DOHH2 (cell line): ENCODE data around the gene ARID1B.
A peak's percentile ranks its signal among the peaks of the same experiment; 100 is the strongest.

Experiments
- H3F3A ChIP-seq: fragments of 200-600 bp; sonication (generic), shearing (Covaris generic); 2 replicates; pipeline ENCODE4 v1.6.0; 2016; ENCODE audit warnings: antibody characterized with exemption, mild to moderate bottlenecking; ENCODE audit not compliant: control insufficient read depth, insufficient read depth
- H3K27ac ChIP-seq: fragments of 200-600 bp; sonication (generic); 2 replicates; pipeline ENCODE4 v1.5.1; 2014; ENCODE audit warnings: low read depth, mild to moderate bottlenecking, low read length, moderate library complexity
- H3K27me3 ChIP-seq: fragments of 200-600 bp; sonication (generic); 2 replicates; pipeline ENCODE4 v1.6.1; 2014; ENCODE audit warnings: mild to moderate bottlenecking, low read length, mixed read lengths; ENCODE audit not compliant: control insufficient read depth
- H3K36me3 ChIP-seq: fragments of 200-600 bp; sonication (generic); 2 replicates; pipeline ENCODE4 v1.6.1; 2014; ENCODE audit warnings: mild to moderate bottlenecking, low read length, moderate library complexity, mixed read lengths; ENCODE audit not compliant: control insufficient read depth
- H3K4me1 ChIP-seq: fragments of 200-600 bp; sonication (generic); 2 replicates; pipeline ENCODE4 v1.6.1; 2014; ENCODE audit warnings: mild to moderate bottlenecking, low read length, mixed read lengths; ENCODE audit not compliant: control insufficient read depth
- H3K4me2 ChIP-seq: fragments of 200-600 bp; sonication (generic); 2 replicates; pipeline ENCODE4 v1.6.0; 2014; ENCODE audit warnings: mild to moderate bottlenecking, low read length, moderate library complexity
- H3K4me3 ChIP-seq: fragments of 200-600 bp; sonication (generic); 2 replicates; pipeline ENCODE4 v1.5.1; 2014; ENCODE audit warnings: mild to moderate bottlenecking, low read length, mixed read lengths
- H3K79me2 ChIP-seq: fragments of 200-600 bp; sonication (generic); 2 replicates; pipeline ENCODE4 v1.6.1; 2014; ENCODE audit warnings: mild to moderate bottlenecking, low read length, mixed read lengths; ENCODE audit not compliant: control insufficient read depth
- H3K9me2 ChIP-seq: fragments of 200-600 bp; sonication (generic); replicated peaks from 2 replicates; pipeline ENCODE4 v1.6.1; 2014; ENCODE audit warnings: mild to moderate bottlenecking, low read length, mixed read lengths; ENCODE audit not compliant: control insufficient read depth
- H3K9me3 ChIP-seq: fragments of 200-600 bp; sonication (generic); 2 replicates; pipeline ENCODE4 v1.6.1; 2014; ENCODE audit warnings: antibody characterized with exemption, low read length, mixed read lengths; ENCODE audit not compliant: control insufficient read depth, insufficient read depth
- H4K20me1 ChIP-seq: fragments of 200-600 bp; sonication (generic); 2 replicates; pipeline ENCODE4 v1.6.0; 2014; ENCODE audit warnings: low read depth, mild to moderate bottlenecking, antibody characterized with exemption, low read length, moderate library complexity; ENCODE audit not compliant: control insufficient read depth, insufficient read depth
- EZH2phosphoT487 ChIP-seq: fragments of 200-600 bp; sonication (generic); IDR thresholded peaks from 2 replicates; pipeline ENCODE4 v1.6.1; 2017; ENCODE audit warnings: borderline replicate concordance, mild to moderate bottlenecking, antibody characterized with exemption, low read length, moderate library complexity, mixed read lengths
- TF ChIP-seq, protein P1 (sequence below): fragments of 200-600 bp; sonication (generic); IDR thresholded peaks from one replicate; pipeline ENCODE4 v1.5.1; 2014; ENCODE audit warnings: antibody characterized with exemption, mild to moderate bottlenecking, low read depth, low read length; ENCODE audit not compliant: poor library complexity, severe bottlenecking

The ARID1B gene

DNA sequence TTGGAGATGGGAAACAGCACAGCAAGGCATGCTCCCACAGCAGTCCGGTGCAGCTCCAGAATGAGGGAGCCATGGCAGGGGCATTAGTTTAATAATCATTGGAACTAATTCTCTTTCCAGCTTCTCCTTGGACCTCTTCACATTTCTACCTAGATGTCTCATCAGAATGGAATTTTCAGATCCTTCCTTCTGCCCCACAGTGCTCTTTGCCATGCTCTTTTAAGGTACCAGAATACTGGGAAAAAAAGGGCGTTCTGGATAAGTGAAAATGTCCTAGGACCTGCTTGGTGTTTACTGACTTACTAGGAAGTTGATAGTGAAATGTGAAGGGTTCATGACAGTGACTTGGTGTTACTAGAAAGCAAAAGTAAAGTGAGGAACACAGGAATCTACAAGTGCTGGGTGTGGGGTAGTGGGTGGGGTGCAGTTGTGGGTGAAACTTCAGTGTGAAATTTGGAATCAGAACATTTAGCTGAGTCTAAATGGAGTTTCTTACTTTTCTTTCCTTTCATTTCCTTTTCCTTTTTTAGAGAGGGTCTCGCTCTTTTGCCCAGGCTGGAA, 207.1 kb downstream of the ARID1B start:
- Histone ChIP-seq H4K20me1 (peaks cover 21% of the 10 kb centered on the region), H3K79me2 (peaks cover 100% of the 10 kb centered on the region), H3K4me2 (no peak overlapping the region), H3K27ac (no peak overlapping the region), H3K9me3 (no peaks in the 10 kb centered on the region), H3K4me3 (no peak overlapping the region), H3K9me2 (no peaks in the 10 kb centered on the region), H3K27me3 (no peaks in the 10 kb centered on the region), H3K36me3 (peaks cover 3% of the 10 kb centered on the region; the same call in 1 of the 2 replicates), H3K4me1 (peaks cover 81% of the 10 kb centered on the region), H3F3A (peaks cover 17% of the 10 kb centered on the region)
- TF ChIP-seq, protein P1, sequence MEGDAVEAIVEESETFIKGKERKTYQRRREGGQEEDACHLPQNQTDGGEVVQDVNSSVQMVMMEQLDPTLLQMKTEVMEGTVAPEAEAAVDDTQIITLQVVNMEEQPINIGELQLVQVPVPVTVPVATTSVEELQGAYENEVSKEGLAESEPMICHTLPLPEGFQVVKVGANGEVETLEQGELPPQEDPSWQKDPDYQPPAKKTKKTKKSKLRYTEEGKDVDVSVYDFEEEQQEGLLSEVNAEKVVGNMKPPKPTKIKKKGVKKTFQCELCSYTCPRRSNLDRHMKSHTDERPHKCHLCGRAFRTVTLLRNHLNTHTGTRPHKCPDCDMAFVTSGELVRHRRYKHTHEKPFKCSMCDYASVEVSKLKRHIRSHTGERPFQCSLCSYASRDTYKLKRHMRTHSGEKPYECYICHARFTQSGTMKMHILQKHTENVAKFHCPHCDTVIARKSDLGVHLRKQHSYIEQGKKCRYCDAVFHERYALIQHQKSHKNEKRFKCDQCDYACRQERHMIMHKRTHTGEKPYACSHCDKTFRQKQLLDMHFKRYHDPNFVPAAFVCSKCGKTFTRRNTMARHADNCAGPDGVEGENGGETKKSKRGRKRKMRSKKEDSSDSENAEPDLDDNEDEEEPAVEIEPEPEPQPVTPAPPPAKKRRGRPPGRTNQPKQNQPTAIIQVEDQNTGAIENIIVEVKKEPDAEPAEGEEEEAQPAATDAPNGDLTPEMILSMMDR, result no peak
- no peak for TF ChIP-seq EZH2phosphoT487

DNA sequence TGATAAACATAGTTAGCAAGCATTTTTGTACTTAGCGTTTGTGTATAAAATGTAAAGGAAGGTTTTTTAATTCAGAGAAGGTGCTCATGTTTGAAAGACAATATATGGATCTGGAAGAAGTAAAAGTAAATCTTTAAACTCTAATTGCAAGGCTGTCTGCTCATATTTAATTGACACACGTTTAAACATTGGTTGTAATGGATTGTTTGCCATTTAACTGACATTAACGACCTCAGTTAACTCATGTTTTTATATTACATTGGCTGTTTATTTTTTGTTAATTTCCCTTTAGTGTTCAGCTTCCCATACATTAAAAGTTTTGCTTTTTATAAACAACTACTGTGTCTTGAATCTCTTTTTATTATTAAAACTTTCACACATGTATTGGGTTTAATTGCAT, 208.1 kb downstream of the ARID1B start:
- no peak for TF ChIP-seq EZH2phosphoT487
- TF ChIP-seq, protein P1, result no peak
- Histone ChIP-seq H3K79me2 (peaks cover 100% of the 10 kb centered on the region), H3K4me3 (no peak overlapping the region), H3K4me1 (peaks cover 88% of the 10 kb centered on the region), H3K27me3 (no peaks in the 10 kb centered on the region), H3K4me2 (no peak overlapping the region), H3K27ac (no peak overlapping the region), H3K9me3 (no peaks in the 10 kb centered on the region), H4K20me1 (peaks cover 20% of the 10 kb centered on the region), H3K9me2 (no peaks in the 10 kb centered on the region), H3F3A (peaks cover 17% of the 10 kb centered on the region), H3K36me3 (peaks cover 3% of the 10 kb centered on the region; the same call in 1 of the 2 replicates)

DNA sequence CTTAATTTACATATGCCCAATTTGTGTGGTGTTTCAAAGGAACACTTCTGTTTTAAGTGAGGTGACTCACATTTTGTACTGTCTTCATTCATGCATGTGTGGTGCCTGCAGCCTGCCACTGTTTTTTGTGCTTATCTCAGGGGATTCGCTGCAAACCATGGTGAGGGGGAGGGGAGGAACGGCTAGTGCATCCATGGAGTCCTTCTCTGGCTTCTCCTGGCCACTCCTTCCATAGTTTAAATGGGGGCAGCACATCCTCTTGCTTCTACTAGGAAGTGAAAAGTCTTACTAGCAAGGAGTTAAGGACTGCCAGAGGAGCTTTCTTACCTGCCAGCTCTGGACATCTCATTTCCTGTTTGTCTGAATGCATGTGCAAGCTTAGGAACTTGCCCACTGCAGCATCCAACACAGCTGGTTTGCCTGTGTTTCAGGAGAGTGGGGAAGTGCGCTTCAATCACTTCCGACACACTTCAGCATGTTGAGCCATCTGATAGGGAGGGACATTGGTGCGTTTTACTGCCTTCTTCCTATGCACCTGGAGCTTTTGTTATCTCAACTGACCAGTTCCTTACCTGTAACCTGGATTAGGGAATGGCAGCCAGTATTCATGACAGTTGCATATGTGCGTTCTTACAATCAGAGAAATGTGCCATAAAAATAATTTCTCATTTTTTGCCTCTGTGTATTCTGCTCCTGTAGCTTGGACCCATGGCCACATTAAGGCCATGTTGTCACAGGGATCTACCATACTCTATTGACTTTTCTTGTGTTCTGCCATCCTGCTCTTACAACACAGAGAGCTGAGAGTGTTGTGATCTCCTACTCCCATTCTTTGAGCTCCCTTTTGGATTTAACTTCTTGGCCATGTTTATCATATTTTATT, 211.3 kb downstream of the ARID1B start:
- TF ChIP-seq, protein P1, result no peak
- TF ChIP-seq EZH2phosphoT487, result no peak
- Histone ChIP-seq H3F3A (peaks cover 13% of the 10 kb centered on the region), H4K20me1 (peaks cover 24% of the 10 kb centered on the region), H3K4me1 (peaks cover 89% of the 10 kb centered on the region), H3K27ac (peak overlapping the region; percentile 64), H3K9me2 (no peaks in the 10 kb centered on the region), H3K4me2 (peak overlapping the region; percentile 75), H3K27me3 (no peaks in the 10 kb centered on the region), H3K4me3 (peak overlapping the region; percentile 57), H3K36me3 (peaks cover 3% of the 10 kb centered on the region; the same call in 1 of the 2 replicates), H3K9me3 (no peaks in the 10 kb centered on the region), H3K79me2 (peaks cover 100% of the 10 kb centered on the region)
